ENCODE results near the gene KIF18A.

The KIF18A gene

GRCh38 chr11:28038775-28039174, 69.2 kb downstream of the KIF18A start:
- no peak for DNase-seq

GRCh38 chr11:28026634-28027290, 81.2 kb downstream of the KIF18A start:
- no peak for DNase-seq

- no peak for DNase-seq
These were observed 90.1 kb downstream of the KIF18A start for GRCh38 chr11:28017816-28018215.

- no peak for DNase-seq
These were observed 96.1 kb downstream of the KIF18A start for GRCh38 chr11:28011813-28012212.

GRCh38 chr11:28009996-28010395, 98.0 kb downstream of the KIF18A start:
- no peak for DNase-seq

- DNase-seq = no peak
These were observed 98.6 kb downstream of the KIF18A start for GRCh38 chr11:28009388-28009787.

- DNase-seq = no peak
These were observed 104.3 kb downstream of the KIF18A start for GRCh38 chr11:28003615-28004014.

GRCh38 chr11:27998552-27998951, 109.4 kb downstream of the KIF18A start:
- no peak for DNase-seq

GRCh38 chr11:27997344-27997743, 110.6 kb downstream of the KIF18A start:
- no peak for DNase-seq

GRCh38 chr11:27996066-27996465, 111.9 kb downstream of the KIF18A start:
- no peak for DNase-seq

- DNase-seq = no peak
These were observed 112.9 kb downstream of the KIF18A start for GRCh38 chr11:27995083-27995482.

- DNase-seq = no peak
These were observed 116.2 kb downstream of the KIF18A start for GRCh38 chr11:27991736-27992135.

- DNase-seq = no peak
These were observed 130.4 kb downstream of the KIF18A start for GRCh38 chr11:27977527-27977926.

- DNase-seq = no peak
These were observed 130.9 kb downstream of the KIF18A start for GRCh38 chr11:27977031-27977430.

GRCh38 chr11:27976262-27976661, 131.7 kb downstream of the KIF18A start:
- no peak for DNase-seq

GRCh38 chr11:27973851-27974536, 134.0 kb downstream of the KIF18A start:
- no peak for DNase-seq

GRCh38 chr11:27972522-27973170, 135.3 kb downstream of the KIF18A start:
- no peak for DNase-seq

- DNase-seq = no peak
These were observed 136.8 kb downstream of the KIF18A start for GRCh38 chr11:27971171-27971570.

All from NCI-H2107 (cell line).